ENCODE data around the gene CCR7. TPM values are rescaled to one million over a fixed set of nuclear protein-coding genes. Genes with fewer than 3 reads are reported as not detected.
A peak's percentile ranks its signal among the peaks of the same experiment; 100 is the strongest.
"Not testable (repeated sequence)": the region's sequence is repeated elsewhere in the genome, so short reads cannot be mapped to it uniquely, and the experiment has no call there.

The CCR7 gene
- total RNA-seq, 1 donor from 2014 or later: under 0.01 TPM

GRCh38 chr17:40597556-40598300 is 32.5 kb upstream of the CCR7 start:
- no peak for DNase-seq (ENCODE audit: low read depth in 2 of 2)

- DNase-seq (ENCODE audit: low read depth in 2 of 2): no peak
Measured at GRCh38 chr17:40597156-40597555, 31.9 kb upstream of the CCR7 start.

- no peak for DNase-seq (ENCODE audit: low read depth in 2 of 2)
Measured at GRCh38 chr17:40596261-40596919, 31.1 kb upstream of the CCR7 start.

DNA sequence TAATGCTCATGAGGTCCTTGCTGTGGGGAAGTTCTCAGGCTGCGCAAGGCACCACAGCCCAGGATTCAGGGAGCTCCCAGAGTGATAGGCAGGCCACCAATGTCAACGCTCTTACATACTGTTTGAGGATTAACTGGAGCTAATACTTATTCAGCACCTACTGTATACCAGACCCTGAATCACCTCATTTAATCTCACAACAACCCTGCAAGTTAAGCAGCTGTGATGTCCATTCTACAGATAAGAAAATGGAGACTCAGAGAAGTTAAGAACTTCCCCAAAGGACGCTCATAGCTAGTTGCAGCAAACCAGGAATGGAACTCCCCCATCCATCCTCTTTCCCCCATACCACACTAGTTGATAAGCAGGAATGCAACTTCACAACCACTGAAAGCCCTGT is 25.5 kb upstream of the CCR7 start:
- DNase-seq (ENCODE audit: low read depth in 2 of 2): no peak

DNA sequence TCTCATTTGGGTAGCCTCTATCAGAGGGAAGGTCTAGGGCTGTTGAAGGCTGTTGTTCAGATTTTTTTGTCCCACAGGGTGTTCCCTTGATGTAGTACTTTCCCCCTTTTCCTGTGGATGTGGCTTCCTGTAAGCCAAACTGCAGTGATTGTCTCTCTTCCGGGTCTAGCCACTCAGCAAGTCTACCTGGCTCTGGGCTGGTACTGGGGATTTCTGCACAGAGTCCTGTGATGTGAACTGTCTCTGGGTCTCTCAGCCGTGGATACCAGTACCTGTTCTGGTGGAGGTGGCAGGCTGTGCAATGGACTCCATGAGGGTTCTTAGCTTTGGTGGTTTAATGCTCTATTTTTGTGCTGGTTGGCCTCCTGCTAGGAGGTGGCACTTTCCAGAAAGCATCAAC is 23.3 kb upstream of the CCR7 start:
- DNase-seq (ENCODE audit: low read depth in 2 of 2): peak in 1 of 2 donors; percentile 9

DNA sequence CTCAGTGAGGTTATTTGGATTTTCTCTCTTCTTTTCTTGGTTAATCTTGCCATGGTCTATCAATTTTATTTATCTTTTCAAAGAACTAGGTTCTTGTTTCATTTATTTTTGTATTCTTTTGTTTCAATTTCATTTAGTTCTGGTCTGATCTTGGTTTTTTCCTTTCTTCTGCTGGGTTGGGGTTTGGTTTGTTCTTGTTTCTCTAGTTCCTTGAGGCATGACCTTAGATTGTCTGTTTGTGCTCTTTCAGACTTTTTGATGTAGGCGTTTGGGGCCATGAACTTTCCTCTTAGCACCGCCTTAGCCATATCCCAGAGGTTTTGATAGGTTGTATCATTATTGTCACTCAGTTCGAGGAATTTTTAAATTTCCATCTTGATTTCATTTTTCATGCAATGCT is 21.0 kb upstream of the CCR7 start:
- DNase-seq (ENCODE audit: low read depth in 2 of 2): not testable (repeated sequence)

- DNase-seq (ENCODE audit: low read depth in 2 of 2): not testable (repeated sequence)
Measured at GRCh38 chr17:40584950-40585349, 19.7 kb upstream of the CCR7 start.

DNA sequence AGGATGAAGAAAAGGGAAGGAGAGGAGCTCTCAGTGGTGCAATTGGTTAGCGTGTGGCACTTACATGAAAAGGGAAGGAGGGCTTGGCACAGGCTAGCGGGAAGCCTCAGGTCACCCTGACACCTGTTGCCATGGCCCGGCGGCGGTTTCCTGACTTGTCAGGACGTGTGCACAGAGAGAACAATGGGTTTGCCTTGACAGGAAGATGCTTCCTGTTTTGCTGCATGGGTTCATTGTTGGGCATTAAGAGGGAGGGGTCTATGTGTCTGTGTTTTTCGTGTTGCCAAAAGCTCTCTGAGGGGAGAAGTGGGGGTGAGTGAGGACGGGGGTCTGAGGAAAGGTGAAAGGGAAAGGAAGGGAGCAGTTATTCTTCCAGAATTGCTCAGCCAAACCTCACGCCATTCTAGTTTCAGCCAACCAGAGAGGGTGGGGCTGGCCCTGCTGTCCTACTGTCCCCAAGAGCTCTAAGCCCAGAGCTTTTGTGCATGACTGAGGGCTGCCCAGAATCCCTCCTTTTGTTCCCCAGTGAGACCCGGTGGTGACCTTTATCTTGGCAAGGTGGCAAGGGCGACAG is 17.1 kb upstream of the CCR7 start:
- peak; percentile 99 for DNase-seq (ENCODE audit: low read depth in 2 of 2)

DNA sequence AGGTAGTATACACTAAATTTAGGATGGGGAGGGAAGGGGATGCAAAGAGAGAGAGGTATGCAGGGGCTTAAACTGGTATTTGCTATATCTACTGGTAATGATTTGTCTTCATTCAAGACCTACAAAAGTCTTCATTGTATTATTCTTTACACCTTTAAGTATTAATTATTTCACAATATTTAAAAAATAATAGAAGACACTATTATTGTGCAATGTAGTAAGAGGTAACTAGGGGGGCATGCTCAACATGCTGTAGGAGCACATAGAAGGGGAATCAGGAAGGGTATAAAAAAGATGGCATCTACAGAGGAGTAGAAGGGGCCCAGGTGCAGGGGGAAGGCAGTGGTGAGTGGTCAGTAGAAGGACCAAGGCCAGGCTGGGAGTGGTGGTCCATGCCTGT is 14.9 kb upstream of the CCR7 start:
- no peak for DNase-seq (ENCODE audit: low read depth in 2 of 2)

DNA sequence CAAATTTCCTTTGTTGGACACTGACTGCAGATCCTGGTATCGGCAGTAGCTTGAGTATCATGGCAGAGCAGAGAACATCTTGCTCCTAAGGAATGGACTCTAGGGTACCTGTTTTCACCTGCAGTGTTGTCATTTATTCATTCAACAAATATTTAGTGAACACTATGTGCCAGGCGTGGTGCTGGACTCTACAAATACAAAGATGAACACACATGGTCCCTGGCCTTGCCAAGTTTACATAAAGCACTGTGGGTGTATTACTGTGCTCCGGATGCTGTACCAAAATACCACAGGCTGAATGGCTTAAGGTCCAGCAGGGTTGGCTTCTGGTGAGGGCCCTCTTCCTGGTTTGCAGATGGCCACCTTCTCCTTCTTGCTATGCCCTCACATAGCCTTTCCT is 14.2 kb upstream of the CCR7 start:
- DNase-seq (ENCODE audit: low read depth in 2 of 2): no peak

DNA sequence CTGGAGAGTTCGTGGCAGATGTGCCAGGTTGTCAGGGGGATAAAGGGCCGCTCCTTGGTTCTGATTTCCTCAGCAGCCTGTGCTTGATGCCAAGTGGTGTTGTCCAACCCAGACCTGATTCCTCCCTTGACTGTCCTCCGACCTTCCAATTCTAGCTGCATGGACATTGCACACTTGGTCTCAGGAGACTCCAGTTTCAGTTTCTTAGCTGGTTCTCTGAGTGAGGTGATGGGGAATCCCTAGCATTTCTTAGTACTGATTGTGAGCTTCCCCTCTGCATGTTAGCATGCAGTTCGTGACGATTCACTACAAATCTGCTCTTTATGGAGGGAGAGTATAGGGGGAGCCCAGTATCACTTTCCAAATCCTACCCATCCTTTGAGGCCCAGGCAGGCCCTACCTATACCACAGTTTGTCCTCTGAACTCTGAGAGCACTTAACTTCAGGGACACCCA is 12.4 kb upstream of the CCR7 start:
- DNase-seq (ENCODE audit: low read depth in 2 of 2): no peak

DNA sequence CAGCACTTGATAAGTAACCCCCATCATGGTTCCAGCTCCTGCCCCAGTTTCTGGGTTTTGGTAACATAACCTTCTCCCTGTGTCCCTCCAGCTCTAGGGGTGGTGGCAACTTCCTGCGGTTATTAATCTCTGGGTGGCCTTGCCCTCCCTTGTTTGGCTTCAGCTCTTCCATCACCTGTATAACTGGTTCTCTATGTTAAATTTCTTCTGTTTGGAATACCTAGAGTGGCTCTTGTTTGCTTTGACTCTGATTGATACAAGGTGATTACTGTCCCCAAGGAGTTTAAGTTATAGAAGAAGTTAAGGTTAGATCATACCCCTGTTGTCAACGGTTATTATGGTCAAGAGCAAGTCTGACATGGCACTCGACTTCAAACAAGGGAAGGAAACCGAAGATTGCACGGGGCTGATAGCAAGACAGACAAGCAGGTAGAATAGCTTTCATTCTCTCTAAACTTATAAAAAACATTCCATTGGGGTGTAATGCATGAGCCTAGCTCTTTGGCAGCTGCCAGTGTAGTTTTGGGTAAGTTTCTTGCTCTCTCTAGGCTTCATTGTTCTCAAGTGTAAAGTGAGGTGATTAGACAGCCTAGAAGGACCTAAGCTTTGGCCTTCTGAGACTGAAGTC is 11.0 kb upstream of the CCR7 start:
- DNase-seq (ENCODE audit: low read depth in 2 of 2): no peak

GRCh38 chr17:40574292-40574691 is 9.0 kb upstream of the CCR7 start:
- DNase-seq (ENCODE audit: low read depth in 2 of 2): no peak

GRCh38 chr17:40572245-40572993 is 7.1 kb upstream of the CCR7 start:
- DNase-seq (ENCODE audit: low read depth in 2 of 2): not testable (repeated sequence)

DNA sequence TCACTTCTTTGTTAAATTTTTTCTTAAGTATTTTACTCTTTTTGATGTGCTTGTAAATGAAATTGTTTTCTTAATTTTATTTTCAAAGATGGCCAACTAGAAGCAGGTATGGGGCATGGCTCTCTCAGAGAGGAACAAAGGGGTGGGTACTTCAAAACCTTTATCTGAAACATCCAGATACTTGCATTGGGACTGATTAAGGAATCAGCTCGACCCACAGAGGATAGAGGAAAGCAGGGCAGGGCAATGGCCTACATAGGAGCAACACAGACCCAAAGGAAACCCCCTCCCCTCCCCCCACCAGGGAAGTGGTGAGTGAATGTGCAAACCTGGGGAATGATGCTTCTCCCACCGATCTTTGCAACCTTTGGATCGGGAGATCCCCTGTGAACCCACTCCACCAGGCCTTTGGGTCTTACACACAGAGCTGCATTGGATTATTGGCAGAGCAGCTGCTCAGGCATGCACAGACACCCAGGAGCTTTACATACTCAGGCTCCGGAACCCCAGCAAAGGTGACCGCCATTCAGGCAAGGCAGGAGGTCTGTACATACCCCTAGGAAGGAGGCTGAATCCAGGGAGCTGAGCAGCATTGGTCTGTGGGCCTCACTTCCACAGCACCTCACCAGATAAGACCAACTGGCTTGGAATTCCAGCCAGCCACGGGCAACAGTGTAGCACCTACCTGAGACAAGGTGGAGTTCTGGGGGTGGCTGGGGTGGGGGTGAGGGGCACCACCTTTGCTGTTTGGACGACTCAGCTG is 3.0 kb upstream of the CCR7 start:
- no peak for DNase-seq (ENCODE audit: low read depth in 2 of 2)

DNA sequence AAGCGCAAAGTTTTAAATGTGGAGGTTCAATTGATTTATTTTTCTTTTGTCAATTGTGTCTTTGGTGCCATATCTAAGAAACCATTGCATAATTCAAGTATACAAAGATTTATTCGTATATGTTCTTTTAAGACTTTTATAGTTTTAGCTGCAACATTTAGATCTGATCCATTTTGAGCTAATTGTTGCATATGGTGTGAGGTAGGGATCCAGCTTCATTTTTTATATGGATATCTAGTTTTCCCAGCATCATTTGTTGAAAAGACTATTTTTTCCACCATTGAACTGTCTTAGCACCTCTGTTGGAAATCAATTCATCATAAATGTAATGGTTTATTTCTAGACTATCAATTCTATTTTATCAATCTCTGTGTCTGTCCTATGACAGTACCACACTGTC is 2.1 kb upstream of the CCR7 start:
- no peak for DNase-seq (ENCODE audit: low read depth in 2 of 2)

DNA sequence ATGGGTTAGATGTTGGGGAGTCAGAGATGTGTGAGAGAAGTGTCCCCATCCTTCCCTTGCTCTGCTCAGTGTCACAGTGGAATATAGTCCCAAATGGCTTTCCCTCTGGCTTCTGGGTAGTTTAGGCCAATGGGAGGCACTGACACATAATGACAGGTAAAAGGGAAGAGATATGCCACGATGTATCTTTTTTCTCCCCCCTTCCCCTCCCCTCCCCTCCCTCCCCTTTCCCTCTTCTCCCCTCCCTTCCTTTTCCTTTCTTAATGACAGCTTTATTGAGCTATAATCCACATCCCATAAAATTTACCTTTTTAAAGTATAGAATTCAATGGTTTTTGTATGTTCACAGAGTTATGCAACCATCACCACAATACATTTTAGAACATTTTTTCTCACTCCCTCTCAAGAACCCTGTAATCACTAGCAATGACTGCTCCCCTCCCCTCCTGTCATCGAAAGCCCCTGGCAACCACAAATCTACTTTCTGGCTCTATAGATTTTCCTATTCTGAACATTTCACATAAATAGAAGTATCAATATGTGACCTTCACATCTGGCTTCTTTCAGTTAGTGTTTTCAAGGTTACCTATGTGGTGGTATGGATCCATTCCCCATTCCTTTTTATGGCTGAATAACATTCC is 617 bp upstream of the CCR7 start:
- DNase-seq (ENCODE audit: low read depth in 2 of 2): no peak

DNA sequence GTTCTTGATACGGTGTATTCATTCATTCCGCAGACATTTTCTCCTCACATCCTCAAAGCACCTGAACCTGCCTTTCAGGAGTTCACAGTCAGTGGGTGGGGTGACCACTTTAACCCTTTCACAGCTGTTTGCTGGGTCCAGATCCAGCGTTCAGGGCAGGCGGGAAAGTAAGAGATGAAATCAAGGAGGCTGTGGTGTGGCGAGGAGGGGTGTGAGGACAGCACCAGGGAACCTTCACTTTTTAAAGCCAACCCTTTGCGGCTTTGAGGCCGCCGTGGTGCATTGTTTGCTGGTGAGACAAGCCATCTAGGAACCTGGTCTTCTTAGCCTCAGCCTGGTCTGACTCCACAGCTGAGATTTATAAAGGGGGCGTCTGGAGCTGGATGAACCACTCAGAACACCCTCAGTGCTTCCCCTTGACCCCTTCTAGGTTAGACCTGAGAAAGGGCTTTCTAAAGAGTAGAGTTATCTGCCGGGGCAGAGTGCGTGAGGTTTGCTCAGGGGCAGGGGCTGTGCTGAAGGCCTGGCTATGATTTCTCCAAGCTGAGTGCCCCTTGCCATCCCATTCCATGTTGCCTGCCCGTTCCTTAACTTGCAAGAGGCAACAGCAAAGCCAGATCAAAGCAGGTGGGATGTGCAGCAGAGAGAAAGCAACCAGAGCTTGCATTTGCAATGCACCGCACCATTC is 933 bp downstream of the CCR7 start:
- DNase-seq (ENCODE audit: low read depth in 2 of 2): no peak

DNA sequence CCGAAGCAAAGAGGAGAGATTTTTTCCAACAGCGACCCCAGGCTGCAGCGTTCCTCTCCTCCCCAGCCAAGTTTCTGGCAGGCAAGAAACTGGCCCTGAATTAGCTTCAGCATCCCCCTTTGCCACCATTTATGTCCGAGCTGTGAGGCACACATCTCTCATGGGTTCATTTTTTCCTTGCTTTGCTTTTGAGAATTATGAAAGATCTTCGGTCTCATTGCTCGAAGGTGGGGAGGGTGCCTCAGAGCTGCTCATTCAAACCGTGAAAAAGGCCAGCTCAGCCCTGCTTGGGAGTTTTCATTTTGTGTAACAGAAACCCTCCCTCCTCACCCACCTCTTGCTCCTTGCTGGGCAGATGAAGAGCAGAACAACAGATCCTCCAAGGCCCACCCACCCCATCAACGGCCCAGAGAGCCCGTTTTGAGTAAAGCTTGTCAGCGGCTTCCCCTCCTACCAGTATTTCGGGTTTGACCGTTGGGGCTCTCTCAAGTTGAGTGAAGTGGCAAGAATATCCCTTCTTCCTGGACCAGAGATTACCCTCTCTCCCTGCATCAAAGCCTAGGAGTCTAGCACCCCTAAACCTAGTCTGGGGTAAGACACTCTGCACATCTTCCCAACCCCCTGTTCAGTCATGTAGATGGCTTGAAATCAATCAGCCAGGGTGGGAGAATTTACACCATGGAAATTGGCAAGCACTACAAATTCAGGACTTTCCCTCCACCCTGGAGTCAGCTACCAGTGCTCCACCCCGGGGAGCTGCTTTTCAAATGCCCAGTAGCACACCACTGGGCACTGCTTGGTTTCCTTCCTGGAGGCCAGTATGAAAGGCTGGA is 1.8 kb downstream of the CCR7 start:
- DNase-seq (ENCODE audit: low read depth in 2 of 2): no peak

All from dermis microvascular lymphatic vessel endothelial cell (primary cell).